ENCODE results near the gene CTNNA2.

The CTNNA2 gene

DNA sequence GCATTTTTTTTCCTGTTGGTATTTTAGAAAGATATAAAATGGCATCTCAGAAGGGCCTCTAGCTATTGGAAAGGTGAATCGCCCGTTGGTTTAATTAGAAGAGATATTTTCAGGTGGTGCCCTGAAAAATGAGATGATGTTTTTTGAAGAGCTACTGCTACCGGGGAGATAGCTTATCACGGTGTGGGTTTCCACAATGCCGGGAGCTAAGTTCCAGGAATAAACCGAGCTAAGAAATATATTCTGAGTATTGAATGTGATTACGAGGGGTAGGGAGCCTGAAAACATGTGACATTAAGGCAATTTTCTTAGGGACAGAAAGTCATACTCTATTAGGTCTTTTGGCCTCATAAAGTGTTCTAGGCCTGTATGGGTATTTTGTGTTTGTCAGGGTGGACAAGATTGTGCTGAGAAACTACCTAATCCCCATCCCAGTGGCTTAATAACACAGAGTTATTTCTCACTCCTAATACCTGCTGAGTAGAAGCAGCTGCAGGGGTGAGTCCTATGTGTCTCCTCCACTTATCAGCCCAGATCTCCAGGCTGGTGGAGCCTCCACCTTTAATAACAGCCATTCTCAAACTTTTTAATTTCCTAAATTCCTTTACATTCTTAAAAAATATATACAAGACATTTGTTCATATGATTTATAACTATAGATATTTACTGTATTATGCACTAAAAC, 641.5 kb downstream of the CTNNA2 start (continued):
- TF ChIP-seq, protein P1, sequence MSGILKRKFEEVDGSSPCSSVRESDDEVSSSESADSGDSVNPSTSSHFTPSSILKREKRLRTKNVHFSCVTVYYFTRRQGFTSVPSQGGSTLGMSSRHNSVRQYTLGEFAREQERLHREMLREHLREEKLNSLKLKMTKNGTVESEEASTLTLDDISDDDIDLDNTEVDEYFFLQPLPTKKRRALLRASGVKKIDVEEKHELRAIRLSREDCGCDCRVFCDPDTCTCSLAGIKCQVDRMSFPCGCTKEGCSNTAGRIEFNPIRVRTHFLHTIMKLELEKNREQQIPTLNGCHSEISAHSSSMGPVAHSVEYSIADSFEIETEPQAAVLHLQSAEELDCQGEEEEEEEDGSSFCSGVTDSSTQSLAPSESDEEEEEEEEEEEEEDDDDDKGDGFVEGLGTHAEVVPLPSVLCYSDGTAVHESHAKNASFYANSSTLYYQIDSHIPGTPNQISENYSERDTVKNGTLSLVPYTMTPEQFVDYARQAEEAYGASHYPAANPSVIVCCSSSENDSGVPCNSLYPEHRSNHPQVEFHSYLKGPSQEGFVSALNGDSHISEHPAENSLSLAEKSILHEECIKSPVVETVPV (CRISPR knock-in tag; IDR thresholded peaks at IDR 0.05) = no peak
- TF ChIP-seq BACH2 (CRISPR knock-in tag; IDR thresholded peaks at IDR 0.05; ENCODE audit: borderline replicate concordance) = no peak
- TF ChIP-seq TOX (CRISPR knock-in tag; IDR thresholded peaks at IDR 0.05; ENCODE audit: borderline replicate concordance) = no peak
- TF ChIP-seq SNAI2 (CRISPR knock-in tag; IDR thresholded peaks at IDR 0.05) = no peak

DNA sequence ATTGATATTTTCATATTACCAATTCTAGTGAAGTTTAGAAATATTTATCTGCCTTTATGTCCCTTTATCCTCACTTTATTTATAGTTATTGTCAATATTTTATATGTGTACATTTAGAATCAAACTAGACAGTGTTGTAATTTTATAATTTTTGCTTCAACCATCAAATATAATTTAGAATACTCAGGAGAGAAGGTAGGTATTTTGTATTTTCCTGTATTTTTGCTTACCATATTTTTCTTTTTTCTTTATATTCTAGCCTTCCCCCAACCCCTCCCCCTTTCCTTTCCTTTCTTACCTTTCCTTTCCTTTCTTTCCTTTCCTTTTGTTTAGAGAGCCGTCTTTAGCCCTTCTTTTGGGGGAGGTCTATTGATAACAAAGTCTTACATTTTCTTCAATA, 651.5 kb downstream of the CTNNA2 start:
- ATAC-seq = no peak
- no peak for TF ChIP-seq ZNF70 (CRISPR knock-in tag; IDR thresholded peaks at IDR 0.05)
- no peak for TF ChIP-seq RARB (CRISPR knock-in tag; IDR thresholded peaks at IDR 0.05)
- no peak for TF ChIP-seq ZC3H10 (CRISPR knock-in tag; IDR thresholded peaks at IDR 0.05)
- no peak for TF ChIP-seq ZFP3 (CRISPR knock-in tag; IDR thresholded peaks at IDR 0.05)
- TF ChIP-seq, protein P2, sequence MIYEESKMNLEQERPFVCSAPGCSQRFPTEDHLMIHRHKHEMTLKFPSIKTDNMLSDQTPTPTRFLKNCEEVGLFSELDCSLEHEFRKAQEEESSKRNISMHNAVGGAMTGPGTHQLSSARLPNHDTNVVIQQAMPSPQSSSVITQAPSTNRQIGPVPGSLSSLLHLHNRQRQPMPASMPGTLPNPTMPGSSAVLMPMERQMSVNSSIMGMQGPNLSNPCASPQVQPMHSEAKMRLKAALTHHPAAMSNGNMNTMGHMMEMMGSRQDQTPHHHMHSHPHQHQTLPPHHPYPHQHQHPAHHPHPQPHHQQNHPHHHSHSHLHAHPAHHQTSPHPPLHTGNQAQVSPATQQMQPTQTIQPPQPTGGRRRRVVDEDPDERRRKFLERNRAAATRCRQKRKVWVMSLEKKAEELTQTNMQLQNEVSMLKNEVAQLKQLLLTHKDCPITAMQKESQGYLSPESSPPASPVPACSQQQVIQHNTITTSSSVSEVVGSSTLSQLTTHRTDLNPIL (CRISPR knock-in tag; IDR thresholded peaks at IDR 0.05; ENCODE audit: low read depth) = no peak
- TF ChIP-seq, protein P1 (CRISPR knock-in tag; IDR thresholded peaks at IDR 0.05) = no peak
- TF ChIP-seq BACH2 (CRISPR knock-in tag; IDR thresholded peaks at IDR 0.05; ENCODE audit: borderline replicate concordance) = no peak
- no peak for TF ChIP-seq ZNF8 (CRISPR knock-in tag; IDR thresholded peaks at IDR 0.05)

DNA sequence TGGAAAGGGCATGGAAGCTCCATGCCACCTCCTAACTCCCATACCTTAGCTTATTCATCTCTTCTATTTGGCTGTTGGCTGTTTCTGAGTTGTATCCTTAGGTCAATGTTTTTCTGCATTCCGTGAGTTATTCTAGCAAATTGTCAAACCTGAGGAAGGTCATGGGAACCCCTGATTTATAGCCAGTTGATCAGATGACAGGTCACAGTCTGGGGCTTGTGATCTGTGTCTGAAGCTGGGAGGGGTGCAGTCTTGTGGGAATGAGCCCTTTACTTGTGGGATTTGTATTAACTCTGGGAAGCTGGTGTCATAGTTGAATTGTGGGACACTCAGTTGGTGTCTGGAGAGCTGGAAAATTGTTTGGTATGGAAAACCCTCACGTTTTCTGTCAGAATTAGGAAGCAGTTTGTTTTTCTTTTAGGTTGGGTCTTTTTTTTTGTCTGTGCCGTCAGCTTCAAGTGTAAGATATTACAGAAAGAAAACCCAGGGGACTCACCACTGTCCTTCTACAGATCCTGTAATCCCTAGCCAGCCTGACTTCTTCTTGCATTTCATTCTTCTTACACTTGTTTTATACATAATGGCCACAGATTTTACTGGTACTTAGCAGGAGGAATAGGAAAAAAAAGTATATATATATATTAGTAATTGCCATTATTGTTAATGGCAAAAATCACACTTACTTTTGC, 653.8 kb downstream of the CTNNA2 start:
- TF ChIP-seq ESRRG (CRISPR knock-in tag; IDR thresholded peaks at IDR 0.05) (no peak), GLIS3 (CRISPR knock-in tag; IDR thresholded peaks at IDR 0.05) (no peak), CSDC2 (CRISPR knock-in tag; IDR thresholded peaks at IDR 0.05) (no peak), PPARA (CRISPR knock-in tag; IDR thresholded peaks at IDR 0.05; ENCODE audit: borderline replicate concordance) (no peak), BACH2 (CRISPR knock-in tag; IDR thresholded peaks at IDR 0.05; ENCODE audit: borderline replicate concordance) (no peak), ZFP3 (CRISPR knock-in tag; IDR thresholded peaks at IDR 0.05) (no peak), ZNF565 (CRISPR knock-in tag; conservative IDR thresholded peaks at IDR 0.05; ENCODE audit: low read depth) (no peak), ZNF70 (CRISPR knock-in tag; IDR thresholded peaks at IDR 0.05) (no peak), RARB (CRISPR knock-in tag; IDR thresholded peaks at IDR 0.05) (no peak), ZC3H10 (CRISPR knock-in tag; IDR thresholded peaks at IDR 0.05) (no peak), ISL1 (CRISPR knock-in tag; IDR thresholded peaks at IDR 0.05) (no peak), TCF4 (CRISPR knock-in tag; IDR thresholded peaks at IDR 0.05; ENCODE audit: borderline replicate concordance) (no peak)
- TF ChIP-seq, protein P2 (CRISPR knock-in tag; IDR thresholded peaks at IDR 0.05; ENCODE audit: low read depth) = no peak
- TF ChIP-seq, protein P1 (CRISPR knock-in tag; IDR thresholded peaks at IDR 0.05) = no peak
- no peak for ATAC-seq

DNA sequence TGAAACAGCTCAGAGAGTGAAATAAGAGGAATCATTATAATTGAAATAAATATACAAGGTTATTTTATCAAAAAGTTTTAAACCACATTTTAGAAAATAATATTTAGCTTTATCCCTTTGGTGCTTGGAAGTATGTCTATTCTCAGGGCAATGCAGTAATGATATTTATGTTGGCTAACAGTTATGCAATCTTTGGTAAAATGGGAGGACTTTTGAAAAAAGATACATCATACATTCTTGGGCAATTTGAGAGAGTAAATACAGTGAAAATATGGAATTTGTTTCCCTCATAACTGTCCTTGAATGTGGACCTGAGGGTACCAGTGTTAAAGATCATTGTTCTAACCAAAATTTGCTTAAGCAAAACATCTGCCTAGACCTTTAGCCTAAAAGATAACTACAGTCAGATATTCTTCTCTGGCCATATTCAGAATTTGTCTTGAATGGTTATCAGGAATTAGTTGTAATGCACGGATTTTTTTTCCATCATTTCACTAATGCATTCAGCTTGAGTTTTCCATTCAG, 654.5 kb downstream of the CTNNA2 start:
- TF ChIP-seq OSR1 (CRISPR knock-in tag; IDR thresholded peaks at IDR 0.05) (no peak), ISL1 (CRISPR knock-in tag; IDR thresholded peaks at IDR 0.05) (no peak), TOX (CRISPR knock-in tag; IDR thresholded peaks at IDR 0.05; ENCODE audit: borderline replicate concordance) (no peak), ZNF70 (CRISPR knock-in tag; IDR thresholded peaks at IDR 0.05) (no peak), ESRRG (CRISPR knock-in tag; IDR thresholded peaks at IDR 0.05) (no peak), ARNTL (CRISPR knock-in tag; IDR thresholded peaks at IDR 0.05; ENCODE audit: borderline replicate concordance, low read depth) (no peak), ZFP3 (CRISPR knock-in tag; IDR thresholded peaks at IDR 0.05) (no peak), GLIS3 (CRISPR knock-in tag; IDR thresholded peaks at IDR 0.05) (no peak), SNAI2 (CRISPR knock-in tag; IDR thresholded peaks at IDR 0.05) (no peak), RARB (CRISPR knock-in tag; IDR thresholded peaks at IDR 0.05) (no peak), BACH2 (CRISPR knock-in tag; IDR thresholded peaks at IDR 0.05; ENCODE audit: borderline replicate concordance) (no peak)
- TF ChIP-seq, protein P1 (CRISPR knock-in tag; IDR thresholded peaks at IDR 0.05) = no peak
- TF ChIP-seq, protein P2 (CRISPR knock-in tag; IDR thresholded peaks at IDR 0.05; ENCODE audit: low read depth) = no peak
- no peak for ATAC-seq
